ENCODE measurements around the gene CA5A.
A peak's percentile ranks its signal among the peaks of the same experiment; 100 is the strongest.
"Not testable (repeated sequence)": the region's sequence is repeated elsewhere in the genome, so short reads cannot be mapped to it uniquely, and the experiment has no call there.

Gene CA5A

DNA sequence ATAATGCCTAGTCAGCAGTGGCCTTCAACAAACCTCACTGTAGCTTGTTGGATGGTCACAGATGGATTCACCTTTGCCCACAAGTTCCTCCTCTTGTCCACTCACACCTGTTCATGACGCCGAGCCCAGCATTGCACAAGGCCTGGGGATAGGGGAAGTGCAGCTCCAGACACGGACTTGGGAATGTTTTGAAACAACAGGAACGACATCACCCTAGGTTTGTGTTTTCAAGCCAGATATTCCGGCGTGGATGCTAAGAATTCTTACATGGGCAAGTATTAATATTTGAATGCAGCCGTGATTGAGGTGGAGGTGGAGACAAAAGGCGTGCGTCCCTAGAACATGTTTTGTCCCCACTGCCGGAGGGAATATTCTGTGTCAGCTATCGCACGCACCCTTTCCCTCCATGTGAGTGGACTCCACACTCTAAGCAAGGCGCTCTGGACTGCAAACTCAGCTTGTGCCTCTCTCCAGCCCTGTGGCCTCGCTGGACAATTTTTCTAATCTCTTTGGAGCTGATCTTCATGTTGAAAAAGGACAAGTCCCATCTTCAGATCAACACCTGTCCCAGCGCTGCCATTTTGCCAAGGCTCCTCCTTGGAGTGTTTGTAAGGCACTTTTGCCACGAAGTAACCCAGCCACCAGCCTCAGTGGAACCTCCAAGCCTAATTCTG is 12.9 kb upstream of the CA5A start:
- Mint-ChIP-seq H3K27ac (no peak overlapping the region), H3K4me3 (no peak overlapping the region), H3K4me1 (ENCODE audit: low read depth in 2 of 2) (peaks cover 16 to 19% of the 10 kb centered on the region in 2 donors), H3K9me3 (no peaks in the 10 kb centered on the region), H3K36me3 (ENCODE audit: insufficient read depth) (peaks cover 10% of the 10 kb centered on the region), H3K27me3 (peaks cover 6 to 17% of the 10 kb centered on the region in 2 donors)
- DNase-seq (no peak), ATAC-seq (replicated peaks) (no peak)

DNA sequence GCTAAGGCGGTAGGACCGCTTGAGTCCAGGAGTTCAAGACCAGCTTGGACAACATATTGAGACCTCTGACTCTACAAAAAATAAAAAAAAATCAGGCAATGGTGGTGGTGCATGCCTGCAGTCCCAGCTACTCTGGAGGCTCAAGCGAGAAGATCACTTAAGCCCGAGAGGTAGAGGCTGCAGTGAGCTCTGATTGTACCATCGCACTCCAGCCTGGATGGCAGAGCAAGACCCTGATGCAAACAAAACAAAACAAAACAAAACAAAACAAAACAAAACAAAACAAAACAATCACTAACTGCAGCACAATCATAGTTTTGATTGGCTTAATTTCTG is 12.4 kb upstream of the CA5A start:
- Mint-ChIP-seq H3K27ac (no peak overlapping the region), H3K4me3 (no peak overlapping the region), H3K36me3 (ENCODE audit: insufficient read depth) (peaks cover 9% of the 10 kb centered on the region), H3K27me3 (peaks cover 6 to 17% of the 10 kb centered on the region in 2 donors), H3K9me3 (no peaks in the 10 kb centered on the region), H3K4me1 (ENCODE audit: low read depth in 2 of 2) (peaks cover 13 to 14% of the 10 kb centered on the region in 2 donors)
- no peak for ATAC-seq (replicated peaks)
- DNase-seq, result no peak

DNA sequence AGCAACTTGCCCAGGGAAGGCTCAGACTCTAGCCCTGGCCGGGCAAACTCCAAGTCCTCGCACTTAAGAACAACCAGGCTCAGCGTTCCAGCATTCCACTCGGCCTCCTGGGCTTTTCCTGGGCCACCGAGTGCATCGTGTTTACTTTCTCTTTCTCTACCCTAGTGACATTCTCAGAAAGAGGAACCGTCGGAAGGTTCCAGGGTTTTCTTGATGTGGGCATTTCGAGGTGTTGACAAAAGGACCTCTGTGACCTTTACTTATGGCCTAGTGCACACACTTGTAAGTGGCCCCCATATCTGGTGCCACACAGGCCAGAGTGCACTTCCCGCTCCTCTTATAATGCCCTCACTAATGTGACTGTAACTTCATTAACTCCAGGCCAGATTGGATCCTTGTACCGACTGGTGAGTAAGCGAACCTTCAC is 11.8 kb upstream of the CA5A start:
- ATAC-seq (replicated peaks) (no peak), DNase-seq (no peak)
- H3K27ac Mint-ChIP-seq, result no peak overlapping the region
- H3K27me3 Mint-ChIP-seq, result peaks cover 6 to 17% of the 10 kb centered on the region in 2 donors
- H3K36me3 Mint-ChIP-seq (ENCODE audit: insufficient read depth), result peaks cover 9% of the 10 kb centered on the region
- peak overlapping the region in 1 of 2 donors; percentile 33 for H3K4me3 Mint-ChIP-seq
- peaks cover 9% of the 10 kb centered on the region in 2 donors for H3K4me1 Mint-ChIP-seq (ENCODE audit: low read depth in 2 of 2)
- H3K9me3 Mint-ChIP-seq, result no peaks in the 10 kb centered on the region

DNA sequence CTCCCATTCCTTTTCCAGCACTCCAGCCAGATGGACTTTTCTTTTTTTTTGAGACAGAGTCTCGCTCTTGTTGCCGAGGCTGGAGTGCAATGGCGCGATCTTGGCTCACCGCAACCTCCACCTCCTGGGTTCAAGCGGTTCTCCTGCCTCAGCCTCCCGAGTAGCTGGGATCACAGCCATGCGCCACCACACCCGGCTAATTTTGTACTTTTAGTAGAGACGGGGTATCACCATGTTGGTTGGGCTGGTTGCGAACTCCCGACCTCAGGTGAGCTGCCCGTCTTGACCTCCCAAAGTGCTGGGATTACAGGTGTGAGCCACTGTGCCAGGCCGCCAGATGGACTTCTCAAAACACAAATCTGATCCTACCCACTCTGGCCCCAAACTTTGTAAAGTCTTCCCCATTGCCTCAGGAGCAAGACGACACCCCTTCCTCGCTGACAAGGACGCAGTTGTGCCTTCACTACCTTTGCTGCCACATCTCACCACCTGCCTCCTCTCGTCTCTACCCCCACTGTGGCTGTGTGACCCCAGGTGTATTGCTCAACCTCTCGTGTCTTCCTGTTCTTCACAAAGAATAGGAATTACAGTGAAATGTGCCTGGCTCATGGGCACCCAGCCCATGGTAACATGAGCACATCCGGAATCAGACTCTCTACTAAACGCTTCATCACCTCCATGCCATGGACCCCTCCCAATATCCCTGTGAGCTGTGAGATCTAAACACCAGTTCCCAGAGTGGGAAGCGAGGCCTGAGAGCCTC is 11.2 kb upstream of the CA5A start:
- Mint-ChIP-seq H3K9me3 (no peaks in the 10 kb centered on the region), H3K27me3 (peaks cover 6 to 17% of the 10 kb centered on the region in 2 donors), H3K36me3 (ENCODE audit: insufficient read depth) (peaks cover 5% of the 10 kb centered on the region), H3K27ac (no peak overlapping the region), H3K4me3 (peak overlapping the region in 1 of 2 donors; percentile 33), H3K4me1 (ENCODE audit: low read depth in 2 of 2) (peaks cover 9% of the 10 kb centered on the region in 2 donors)
- DNase-seq, result no peak
- no peak for ATAC-seq (replicated peaks)

DNA sequence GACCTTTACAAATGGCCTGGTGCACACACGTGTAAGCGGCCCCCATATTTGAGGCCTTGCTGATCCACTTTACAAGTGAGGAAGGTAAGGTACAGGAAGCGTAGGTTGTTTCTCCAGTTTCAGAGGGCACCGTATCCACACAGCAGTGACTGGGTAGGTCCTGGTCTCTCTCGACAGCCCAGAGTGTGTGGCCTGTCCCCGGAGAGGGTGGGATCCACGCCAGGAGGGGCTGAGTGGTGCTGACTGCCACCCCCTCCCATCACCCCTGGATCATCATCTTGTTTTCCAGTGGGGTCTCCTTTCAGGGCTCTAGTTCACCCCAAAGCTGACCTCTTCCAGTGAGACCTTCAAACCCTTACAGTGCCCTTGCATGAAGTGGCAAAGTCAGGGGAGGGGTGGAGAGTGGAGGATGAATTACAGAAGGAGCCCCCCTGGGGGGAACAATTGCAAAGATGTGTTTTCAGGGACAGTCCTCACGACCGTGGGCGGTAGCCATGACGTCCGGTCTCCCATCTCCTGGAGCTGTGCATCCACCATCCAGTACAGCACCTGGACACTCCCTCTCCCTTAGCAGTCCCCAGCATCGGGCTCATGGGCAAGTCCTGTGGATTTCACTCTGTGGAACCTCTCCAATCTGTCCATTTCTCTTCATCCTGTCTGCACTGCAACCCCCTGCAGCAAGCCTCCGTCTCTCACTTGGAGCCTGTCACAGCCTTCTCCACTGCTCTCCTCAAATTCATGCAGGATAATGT is 10.4 kb upstream of the CA5A start:
- DNase-seq (no peak), ATAC-seq (replicated peaks) (no peak)
- H3K4me1 Mint-ChIP-seq (ENCODE audit: low read depth in 2 of 2), result peaks cover 3 to 4% of the 10 kb centered on the region in 2 donors
- H3K4me3 Mint-ChIP-seq, result no peak overlapping the region
- H3K9me3 Mint-ChIP-seq, result no peaks in the 10 kb centered on the region
- H3K27me3 Mint-ChIP-seq, result peaks cover 6 to 17% of the 10 kb centered on the region in 2 donors
- no peak overlapping the region for H3K27ac Mint-ChIP-seq
- H3K36me3 Mint-ChIP-seq (ENCODE audit: insufficient read depth), result peaks cover 4% of the 10 kb centered on the region

DNA sequence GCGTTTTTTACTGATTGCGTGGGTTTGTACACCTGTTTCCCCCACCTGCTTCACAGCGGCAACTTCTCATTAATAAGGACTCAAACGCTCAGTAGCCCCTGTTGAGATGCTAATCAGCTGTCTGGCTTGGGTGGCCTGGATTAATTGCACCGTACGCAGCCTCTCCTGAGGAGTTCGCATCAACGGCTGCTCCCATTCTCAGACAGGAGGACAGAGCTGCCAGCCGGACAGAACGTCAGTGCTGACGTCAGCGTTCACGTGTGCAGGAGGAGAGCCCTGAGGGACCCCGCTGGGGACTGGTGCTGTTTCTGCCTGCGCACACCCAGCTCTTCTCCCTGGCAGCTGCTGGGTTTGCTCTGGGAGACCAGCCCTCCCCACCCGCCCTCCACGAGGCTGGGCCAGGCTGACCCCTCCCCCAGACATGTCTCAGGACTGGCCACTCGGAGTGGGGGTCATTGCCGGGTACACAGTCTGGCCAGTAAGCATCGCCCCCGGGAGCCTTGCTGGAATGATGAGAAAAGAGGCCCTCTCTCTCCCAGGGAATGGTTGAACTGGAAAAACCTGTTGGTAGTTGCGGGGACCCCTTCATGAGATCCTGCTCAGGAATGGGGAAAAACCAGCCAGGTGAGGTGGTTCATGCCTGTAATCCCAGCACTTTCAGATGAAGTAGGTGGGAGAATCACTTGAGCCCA is 9.2 kb upstream of the CA5A start:
- Mint-ChIP-seq H3K4me1 (ENCODE audit: low read depth in 2 of 2) (peaks cover 0 to 2% of the 10 kb centered on the region in 2 donors), H3K27me3 (peaks cover 6 to 17% of the 10 kb centered on the region in 2 donors), H3K27ac (no peak overlapping the region), H3K36me3 (ENCODE audit: insufficient read depth) (no peaks in the 10 kb centered on the region), H3K4me3 (peak overlapping the region in 1 of 2 donors; percentile 29), H3K9me3 (no peaks in the 10 kb centered on the region)
- ATAC-seq (replicated peaks) (peak; percentile 59), DNase-seq (no peak)

DNA sequence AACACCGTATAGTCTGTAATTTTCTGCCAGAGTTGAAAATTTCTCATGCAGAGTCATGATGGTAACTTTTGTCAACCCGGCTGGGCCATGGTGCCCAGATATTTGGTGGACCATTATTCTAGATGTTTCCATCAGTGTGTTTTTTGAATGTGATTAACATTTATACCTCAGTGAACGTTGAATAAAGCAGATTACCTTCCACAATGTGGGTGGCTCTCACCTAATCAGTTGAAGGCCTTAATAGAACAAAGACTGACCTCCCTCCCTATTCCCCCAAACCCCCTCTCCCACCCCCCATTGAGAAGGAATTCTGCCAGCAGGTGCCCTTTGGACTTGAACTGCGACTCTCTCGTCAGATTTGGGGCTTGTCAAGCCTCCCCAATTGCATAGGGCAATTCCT is 6.4 kb upstream of the CA5A start:
- peaks cover 3 to 10% of the 10 kb centered on the region in 2 donors for H3K27me3 Mint-ChIP-seq
- no peaks in the 10 kb centered on the region for H3K36me3 Mint-ChIP-seq (ENCODE audit: insufficient read depth)
- no peak overlapping the region for H3K4me3 Mint-ChIP-seq
- H3K9me3 Mint-ChIP-seq, result no peaks in the 10 kb centered on the region
- DNase-seq (no peak), ATAC-seq (replicated peaks) (no peak)
- no peaks in the 10 kb centered on the region for H3K4me1 Mint-ChIP-seq (ENCODE audit: low read depth in 2 of 2)
- H3K27ac Mint-ChIP-seq, result no peak overlapping the region

DNA sequence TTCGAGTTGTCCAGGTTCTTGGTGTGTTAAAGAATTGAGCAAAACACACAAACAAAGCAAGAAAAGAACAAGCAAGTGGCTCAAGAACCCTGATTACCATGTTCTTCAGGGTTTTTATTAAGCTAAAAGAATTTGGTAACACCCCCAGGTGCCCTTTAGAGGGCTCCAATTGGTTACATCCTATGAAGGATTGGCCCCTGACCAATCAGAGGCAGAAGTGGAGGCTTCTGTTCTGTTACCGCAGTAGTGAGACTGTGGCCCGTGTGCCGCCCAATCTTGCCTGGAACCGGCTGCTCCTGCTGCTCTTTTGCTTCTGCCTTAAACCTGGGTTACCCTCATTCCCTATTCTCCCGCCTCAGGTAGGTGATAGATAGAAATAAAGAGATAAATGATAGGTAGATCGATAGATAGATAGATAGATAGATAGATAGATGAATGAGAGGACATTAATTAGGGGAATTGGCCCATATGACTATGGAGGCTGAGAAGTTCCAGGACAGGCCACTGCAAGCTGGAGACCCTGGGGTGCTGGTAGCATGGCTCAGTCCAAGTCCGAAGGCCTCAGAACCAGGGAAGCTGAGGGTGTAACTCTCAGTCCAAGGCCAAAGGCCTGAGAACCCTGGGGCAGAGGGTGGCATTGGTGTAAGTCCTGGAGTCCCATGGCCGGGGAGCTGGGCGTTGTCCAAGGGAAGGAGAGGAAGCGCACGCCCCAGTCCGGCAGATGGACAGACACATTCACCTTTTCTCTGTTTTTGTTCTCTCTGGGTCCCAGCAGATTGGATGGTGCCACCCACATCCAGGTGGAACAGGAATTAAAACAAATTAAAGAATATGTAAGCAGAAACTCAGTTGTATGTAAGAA is 3.5 kb upstream of the CA5A start:
- Mint-ChIP-seq H3K36me3 (ENCODE audit: insufficient read depth) (no peaks in the 10 kb centered on the region), H3K4me1 (ENCODE audit: low read depth in 2 of 2) (no peaks in the 10 kb centered on the region), H3K9me3 (no peaks in the 10 kb centered on the region), H3K4me3 (no peak overlapping the region), H3K27ac (no peak overlapping the region), H3K27me3 (no peaks in the 10 kb centered on the region)
- ATAC-seq (replicated peaks), result no peak
- DNase-seq, result no peak

DNA sequence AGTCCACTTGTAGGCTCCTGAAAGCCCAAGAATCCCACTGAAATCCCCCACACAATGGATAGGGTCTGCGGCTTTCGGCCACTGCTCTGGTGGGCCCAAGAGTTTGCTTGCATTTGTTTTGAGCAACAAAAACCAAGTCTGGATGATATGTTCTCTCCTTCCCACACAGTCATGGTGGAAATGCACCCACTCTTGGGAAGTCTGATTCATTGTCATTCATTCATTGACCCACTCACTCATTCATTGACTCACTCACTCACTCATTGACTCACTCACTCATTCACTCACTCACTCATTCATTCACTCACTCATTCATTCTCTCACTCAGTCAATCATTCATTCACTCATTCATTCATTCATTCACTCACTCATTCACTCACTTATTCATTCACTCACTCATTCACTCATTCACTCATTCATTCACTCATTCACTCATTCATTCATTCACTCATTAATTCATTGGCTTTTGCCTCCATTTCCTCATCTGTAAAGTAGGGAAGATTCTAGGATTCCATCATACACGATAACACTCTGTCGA is 2.2 kb upstream of the CA5A start:
- H3K27me3 Mint-ChIP-seq, result no peaks in the 10 kb centered on the region
- H3K4me3 Mint-ChIP-seq, result no peak overlapping the region

DNA sequence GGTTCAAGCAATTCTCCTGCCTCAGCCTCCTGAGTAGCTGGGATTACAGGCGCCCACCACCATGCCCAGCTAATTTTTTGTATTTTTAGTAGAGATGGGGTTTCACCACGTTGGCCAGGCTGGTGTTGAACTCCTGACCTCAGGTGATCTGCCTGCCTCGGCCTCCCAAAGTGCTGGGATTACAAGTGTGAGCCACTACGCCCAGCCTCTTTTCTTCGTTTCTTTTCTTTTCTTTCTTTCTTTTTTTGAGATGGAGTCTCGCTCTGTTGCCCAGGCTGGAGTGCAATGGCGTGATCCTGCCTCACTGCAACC is 858 bp upstream of the CA5A start:
- not testable (repeated sequence) for DNase-seq; H3K27ac Mint-ChIP-seq; ATAC-seq (replicated peaks); H3K4me1 Mint-ChIP-seq (ENCODE audit: low read depth in 2 of 2); H3K4me3 Mint-ChIP-seq; H3K27me3 Mint-ChIP-seq; H3K9me3 Mint-ChIP-seq; H3K36me3 Mint-ChIP-seq (ENCODE audit: insufficient read depth)

More for the DNA sequence above, 2.2 kb upstream of the CA5A start:
- Mint-ChIP-seq H3K27ac (peak overlapping the region in 1 of 2 donors; percentile 20), H3K4me1 (ENCODE audit: low read depth in 2 of 2) (no peaks in the 10 kb centered on the region), H3K36me3 (ENCODE audit: insufficient read depth) (no peaks in the 10 kb centered on the region), H3K9me3 (no peaks in the 10 kb centered on the region)
- DNase-seq (no peak), ATAC-seq (replicated peaks) (no peak)

DNA sequence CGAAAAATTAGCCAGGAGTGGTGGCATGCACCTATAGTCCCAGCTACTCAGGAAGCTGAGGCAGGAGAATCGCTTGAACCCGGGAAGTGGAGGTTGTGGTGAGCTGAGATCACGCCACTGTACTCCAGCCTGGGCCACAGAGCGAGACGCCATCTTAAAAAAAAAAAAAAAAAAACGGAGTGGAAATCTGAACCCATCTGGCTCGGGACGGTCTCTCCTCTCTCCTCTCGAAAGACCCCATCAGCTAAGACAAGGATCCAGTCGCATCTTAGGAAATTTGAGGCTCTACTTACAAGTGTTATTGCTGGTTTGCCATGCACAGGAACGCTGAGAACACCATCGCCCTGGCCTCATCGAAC is 334 bp downstream of the CA5A start:
- ATAC-seq (replicated peaks); H3K27me3 Mint-ChIP-seq; H3K4me1 Mint-ChIP-seq (ENCODE audit: low read depth in 2 of 2); H3K9me3 Mint-ChIP-seq; H3K4me3 Mint-ChIP-seq; DNase-seq; H3K27ac Mint-ChIP-seq; H3K36me3 Mint-ChIP-seq (ENCODE audit: insufficient read depth): not testable (repeated sequence)

DNA sequence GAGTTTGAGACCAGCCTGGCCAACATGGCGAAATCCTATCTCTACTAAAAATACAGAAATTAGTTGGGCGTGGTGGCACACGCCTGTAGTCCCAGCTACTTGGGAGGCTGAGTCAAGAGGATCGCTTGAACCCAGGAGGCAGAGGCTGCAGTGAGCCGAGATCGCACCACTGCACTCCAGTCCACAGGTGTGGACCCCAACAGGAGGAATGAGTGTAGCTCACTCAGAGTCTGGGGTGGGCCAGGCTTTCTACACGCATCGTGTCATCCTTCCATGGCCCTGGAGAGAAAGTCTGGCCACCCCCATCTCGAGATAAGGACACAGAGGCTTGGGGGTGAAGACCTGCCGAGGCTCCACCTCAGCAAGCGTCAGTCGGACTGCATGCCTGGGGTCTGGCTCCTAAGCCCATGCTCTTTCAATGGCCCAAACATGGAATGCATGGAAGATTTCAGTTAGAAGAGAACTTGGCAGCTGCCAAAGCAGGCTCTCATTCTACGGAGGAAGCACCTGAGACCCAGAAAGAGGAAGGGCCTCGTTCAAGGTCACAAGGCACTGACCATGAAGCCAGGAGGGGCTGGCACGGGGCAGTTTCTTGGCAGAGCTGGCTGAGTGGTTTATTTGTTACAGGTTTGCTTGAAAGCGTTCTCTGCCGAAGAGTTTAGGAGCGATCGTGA is 1.4 kb downstream of the CA5A start:
- not testable (repeated sequence) for H3K4me3 Mint-ChIP-seq

More for the DNA sequence above, 1.4 kb downstream of the CA5A start:
- H3K9me3 Mint-ChIP-seq; H3K4me1 Mint-ChIP-seq (ENCODE audit: low read depth in 2 of 2); H3K27me3 Mint-ChIP-seq; DNase-seq; H3K27ac Mint-ChIP-seq; H3K36me3 Mint-ChIP-seq (ENCODE audit: insufficient read depth); ATAC-seq (replicated peaks): not testable (repeated sequence)

Data from effector memory CD8-positive, alpha-beta T cell (primary cell).